ENCODE measurements around the gene TMEM140.

DNA sequence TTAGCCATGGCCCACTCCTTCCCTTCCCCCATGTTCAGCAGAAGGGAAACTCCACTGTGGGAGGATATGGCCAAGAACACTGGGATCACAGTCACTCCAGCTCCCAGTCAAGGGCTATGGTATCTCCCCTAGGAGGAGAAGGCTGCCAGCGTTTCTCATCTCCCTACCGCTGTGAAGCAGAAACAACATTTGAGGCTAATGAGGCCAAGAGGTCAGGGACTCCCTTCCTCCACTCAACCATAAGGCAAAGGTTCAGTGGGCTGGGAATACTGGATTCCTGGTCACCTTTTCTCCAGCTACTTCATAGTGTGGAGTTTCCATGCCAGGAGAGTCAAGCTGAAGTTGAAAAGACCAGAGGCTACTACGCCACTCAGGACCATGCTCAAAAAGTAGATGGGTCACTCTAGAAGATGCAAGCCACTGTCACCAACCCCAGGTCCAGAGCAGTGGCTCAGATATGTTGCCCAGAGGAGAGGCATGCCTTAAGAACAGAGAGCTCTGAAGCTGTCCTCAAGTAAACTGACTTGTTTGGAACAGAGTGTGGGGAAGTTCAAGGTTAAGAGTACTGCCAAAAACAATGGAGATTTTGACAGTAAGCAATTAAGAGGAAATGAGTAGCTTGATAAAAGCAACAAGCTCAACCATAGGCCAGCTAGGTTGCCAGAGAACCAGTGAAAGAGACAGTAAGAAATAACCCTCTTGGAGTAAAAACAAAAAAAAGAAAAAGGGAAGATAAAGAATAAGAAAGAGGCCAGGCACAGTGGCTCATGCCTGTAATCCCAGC, 3.8 kb upstream of the TMEM140 start:
- TF ChIP-seq POLR2A (IDR thresholded peaks at IDR 0.05), result no peak
- TF ChIP-seq, protein P1, sequence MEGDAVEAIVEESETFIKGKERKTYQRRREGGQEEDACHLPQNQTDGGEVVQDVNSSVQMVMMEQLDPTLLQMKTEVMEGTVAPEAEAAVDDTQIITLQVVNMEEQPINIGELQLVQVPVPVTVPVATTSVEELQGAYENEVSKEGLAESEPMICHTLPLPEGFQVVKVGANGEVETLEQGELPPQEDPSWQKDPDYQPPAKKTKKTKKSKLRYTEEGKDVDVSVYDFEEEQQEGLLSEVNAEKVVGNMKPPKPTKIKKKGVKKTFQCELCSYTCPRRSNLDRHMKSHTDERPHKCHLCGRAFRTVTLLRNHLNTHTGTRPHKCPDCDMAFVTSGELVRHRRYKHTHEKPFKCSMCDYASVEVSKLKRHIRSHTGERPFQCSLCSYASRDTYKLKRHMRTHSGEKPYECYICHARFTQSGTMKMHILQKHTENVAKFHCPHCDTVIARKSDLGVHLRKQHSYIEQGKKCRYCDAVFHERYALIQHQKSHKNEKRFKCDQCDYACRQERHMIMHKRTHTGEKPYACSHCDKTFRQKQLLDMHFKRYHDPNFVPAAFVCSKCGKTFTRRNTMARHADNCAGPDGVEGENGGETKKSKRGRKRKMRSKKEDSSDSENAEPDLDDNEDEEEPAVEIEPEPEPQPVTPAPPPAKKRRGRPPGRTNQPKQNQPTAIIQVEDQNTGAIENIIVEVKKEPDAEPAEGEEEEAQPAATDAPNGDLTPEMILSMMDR (IDR thresholded peaks at IDR 0.05), result no peak
